ENCODE results near the gene WDTC1.
A peak's percentile ranks its signal among the peaks of the same experiment; 100 is the strongest.
"Not testable (repeated sequence)": the region's sequence is repeated elsewhere in the genome, so short reads cannot be mapped to it uniquely, and the experiment has no call there.

Gene WDTC1

DNA sequence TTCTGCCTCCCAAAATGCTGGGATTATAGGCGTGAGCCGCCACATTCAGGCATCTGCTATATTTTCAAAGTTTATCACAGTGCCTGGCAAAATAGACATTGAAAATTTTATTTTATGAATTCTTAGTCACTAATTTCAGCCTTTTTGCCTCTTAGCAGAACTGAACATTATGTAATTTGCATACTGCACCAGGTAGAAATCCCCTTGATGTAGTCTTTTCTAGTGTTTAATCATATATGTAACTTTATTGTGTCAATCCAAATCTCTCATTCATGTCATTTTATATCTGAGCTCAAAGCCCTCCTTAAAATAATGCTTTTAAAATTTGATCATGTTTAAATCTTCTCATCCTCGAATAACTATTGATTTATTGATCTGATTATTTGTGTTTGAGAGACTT is 19.2 kb downstream of the WDTC1 start:
- DNase-seq (ENCODE audit: low read depth, low spot score), result no peak

- no peak for DNase-seq (ENCODE audit: low read depth, low spot score)
Measured at GRCh38 chr1:27255136-27255535, 20.7 kb downstream of the WDTC1 start.

DNA sequence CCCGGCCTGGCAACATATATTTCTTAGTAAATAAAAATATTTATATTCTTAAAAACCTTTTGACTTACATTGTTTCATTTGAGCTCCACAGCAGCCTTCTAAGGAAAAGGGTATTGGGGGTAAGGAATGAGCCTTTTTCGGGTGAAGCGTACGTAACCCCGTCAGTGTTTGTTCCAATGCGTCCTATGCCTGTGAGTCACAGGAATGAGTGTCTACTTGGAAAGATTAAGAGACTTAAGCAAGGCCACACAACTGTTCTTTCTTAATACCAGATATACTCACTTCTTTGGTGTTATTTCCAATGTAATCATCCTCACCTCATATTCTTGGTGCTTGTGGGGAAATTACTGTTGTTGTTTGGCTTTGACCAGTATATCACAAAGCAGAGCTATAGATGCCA is 22.7 kb downstream of the WDTC1 start:
- DNase-seq (ENCODE audit: low read depth, low spot score), result no peak

DNA sequence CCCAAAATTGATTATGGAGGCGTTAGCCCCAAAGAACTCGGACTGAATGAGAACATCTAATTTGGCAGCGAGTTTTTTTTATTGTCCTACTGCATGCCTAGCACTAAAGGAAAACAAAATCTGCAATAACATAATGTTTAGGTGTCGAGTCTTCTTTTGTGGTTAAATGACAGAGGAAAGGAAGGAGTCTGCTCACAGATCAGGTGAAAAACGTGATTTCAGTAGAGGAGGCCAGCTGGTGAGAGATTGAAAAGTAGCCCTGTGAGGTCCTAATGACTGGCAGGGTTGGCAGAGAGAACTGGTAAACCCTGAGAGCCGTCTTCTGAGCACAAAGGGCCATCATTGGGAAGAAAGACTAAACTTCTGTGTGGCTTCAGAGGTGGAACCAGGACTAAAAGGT is 24.2 kb downstream of the WDTC1 start:
- DNase-seq (ENCODE audit: low read depth, low spot score), result no peak

DNA sequence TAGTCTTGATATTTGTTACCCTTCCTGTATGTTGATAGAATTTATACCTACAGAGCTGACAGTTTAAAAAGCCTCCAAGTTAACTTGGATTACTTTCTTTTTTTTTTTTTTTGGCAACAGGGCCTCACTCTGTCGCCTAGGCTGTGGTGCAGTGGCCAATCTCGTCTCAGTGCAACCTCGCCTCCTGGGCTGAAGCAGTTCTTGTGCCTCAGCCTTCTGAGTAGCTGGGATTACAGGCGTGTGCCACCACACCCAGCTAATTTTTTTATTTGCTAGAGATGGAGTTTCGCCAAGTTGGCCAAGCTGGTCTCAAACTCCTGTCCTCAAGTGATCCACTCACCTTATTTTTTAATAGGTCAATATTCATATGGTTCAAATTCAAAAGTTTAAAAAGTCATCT is 32.7 kb downstream of the WDTC1 start:
- DNase-seq (ENCODE audit: low read depth, low spot score), result no peak

GRCh38 chr1:27269276-27269675 is 34.8 kb downstream of the WDTC1 start:
- no peak for DNase-seq (ENCODE audit: low read depth, low spot score)

DNA sequence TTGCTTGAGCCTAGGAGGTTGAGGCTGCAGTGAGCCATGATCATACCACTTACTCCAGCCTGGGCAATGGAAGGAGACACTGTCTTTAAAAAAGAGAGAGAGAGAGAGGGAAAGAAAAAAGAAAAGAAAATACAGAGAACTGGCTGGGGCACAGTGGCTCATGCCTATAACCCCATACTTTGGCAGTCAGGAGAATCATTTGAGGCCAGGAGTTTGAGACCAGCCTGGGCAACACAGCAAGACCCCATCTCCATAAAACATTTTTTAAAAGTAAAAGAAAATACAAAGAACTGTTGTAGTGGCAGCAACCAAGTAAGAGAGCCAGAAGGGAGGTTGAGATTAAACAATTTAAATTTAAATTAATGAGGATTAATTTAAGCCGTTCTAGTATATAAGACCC is 39.8 kb downstream of the WDTC1 start:
- no peak for DNase-seq (ENCODE audit: low read depth, low spot score)

- DNase-seq (ENCODE audit: low read depth, low spot score), result no peak
Measured at GRCh38 chr1:27275696-27276095, 41.3 kb downstream of the WDTC1 start.

DNA sequence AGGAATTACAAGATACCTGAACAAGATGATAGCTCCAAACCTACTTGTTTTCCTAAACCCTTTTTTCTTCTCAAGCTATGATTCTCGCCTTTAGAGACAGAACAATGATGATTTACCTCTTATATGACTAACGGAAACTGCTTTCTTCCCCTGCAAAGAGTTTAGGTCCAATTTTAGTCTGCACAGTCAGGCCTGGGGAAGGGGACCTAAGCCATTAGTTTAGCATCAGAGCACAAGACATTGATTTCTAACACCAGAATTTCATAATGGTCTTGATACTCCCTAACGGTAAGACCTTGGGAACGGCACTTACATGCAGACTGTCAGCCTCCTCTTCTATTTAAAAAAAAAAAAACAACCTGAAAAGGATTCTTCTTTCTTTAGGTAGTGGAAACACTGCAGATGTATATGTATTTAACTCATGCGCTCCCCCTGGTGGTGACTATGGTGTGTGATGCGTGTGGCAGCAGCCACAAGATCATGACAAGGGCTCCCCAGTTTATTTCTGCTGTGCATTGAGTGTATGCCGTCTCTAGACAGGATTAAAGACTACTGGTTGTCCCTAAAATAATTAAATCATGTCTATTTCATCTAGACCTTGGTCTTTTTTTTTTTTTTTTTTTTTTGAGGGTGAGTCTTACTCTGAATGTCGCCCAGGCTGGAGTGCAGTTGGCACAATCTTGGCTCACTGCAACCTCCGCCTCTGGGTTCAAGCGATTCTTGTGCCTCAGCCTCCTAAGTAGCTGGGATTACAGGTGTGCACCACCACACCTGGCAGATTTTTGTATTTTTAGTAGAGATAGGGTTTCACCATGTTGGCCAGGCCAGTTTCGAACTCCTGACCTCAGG is 50.2 kb downstream of the WDTC1 start:
- peak; percentile 46 for DNase-seq (ENCODE audit: low read depth, low spot score)

GRCh38 chr1:27285274-27285660 is 50.8 kb downstream of the WDTC1 start:
- no peak for DNase-seq (ENCODE audit: low read depth, low spot score)

- DNase-seq (ENCODE audit: low read depth, low spot score), result not testable (repeated sequence)
Measured at GRCh38 chr1:27285821-27286220, 51.4 kb downstream of the WDTC1 start.

DNA sequence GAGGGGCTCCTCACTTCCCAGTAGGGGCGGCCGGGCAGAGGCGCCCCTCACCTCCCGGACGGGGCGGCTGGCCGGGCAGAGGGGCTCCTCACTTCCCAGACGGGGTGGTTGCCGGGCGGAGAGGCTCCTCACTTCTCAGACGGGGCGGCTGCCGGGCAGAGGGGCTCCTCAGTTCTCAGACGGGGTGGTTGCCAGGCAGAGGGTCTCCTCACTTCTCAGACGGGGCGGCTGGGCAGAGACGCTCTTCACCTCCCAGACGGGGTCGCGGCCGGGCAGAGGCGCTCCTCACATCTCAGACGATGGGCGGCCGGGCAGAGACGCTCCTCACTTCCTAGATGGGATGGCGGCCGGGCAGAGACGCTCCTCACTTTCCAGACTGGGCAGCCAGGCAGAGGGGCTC is 54.7 kb downstream of the WDTC1 start:
- not testable (repeated sequence) for DNase-seq (ENCODE audit: low read depth, low spot score)

DNA sequence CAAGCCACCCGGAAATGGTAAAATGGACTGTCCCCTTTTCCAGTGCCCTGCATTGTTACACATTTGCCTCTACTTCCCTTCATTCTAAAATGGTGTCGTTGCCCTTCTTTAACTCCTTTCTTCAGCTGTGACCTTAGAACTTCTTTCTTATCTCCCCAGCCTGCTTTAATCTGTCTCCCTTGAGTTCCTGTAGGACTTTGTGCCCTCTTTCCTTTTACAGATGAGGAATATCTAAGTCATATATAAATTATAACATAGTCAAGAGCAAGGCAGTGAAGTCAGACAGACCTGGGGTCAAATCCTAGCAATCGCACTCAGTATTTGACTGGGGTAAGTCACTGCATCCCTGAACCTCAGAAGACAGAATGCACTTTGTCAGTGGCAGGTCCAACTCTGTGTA is 56.1 kb downstream of the WDTC1 start:
- DNase-seq (ENCODE audit: low read depth, low spot score), result no peak

GRCh38 chr1:27292106-27292505 is 57.7 kb downstream of the WDTC1 start:
- DNase-seq (ENCODE audit: low read depth, low spot score), result no peak

DNA sequence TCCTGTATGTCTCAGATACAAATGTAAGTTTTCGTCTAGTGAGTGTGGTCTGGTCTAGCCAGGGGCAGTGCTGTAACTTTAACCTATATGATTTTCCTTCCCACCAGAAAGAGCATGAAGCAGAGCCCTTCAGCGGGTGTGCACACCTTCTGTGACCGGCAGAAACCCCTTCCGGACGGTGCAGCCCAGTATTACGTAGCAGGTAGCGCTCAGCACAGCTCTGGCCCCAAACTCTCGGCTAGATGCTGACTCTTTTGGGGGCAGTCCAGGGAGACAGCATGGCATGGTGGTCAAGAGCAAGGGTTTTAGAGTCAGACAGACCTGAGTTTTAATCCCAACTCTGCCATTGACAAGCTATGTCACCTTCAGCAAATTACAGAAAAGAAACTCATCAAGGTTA is 59.5 kb downstream of the WDTC1 start:
- no peak for DNase-seq (ENCODE audit: low read depth, low spot score)

- DNase-seq (ENCODE audit: low read depth, low spot score), result peak; percentile 41
Measured at GRCh38 chr1:27296773-27297291, 62.4 kb downstream of the WDTC1 start.

DNA sequence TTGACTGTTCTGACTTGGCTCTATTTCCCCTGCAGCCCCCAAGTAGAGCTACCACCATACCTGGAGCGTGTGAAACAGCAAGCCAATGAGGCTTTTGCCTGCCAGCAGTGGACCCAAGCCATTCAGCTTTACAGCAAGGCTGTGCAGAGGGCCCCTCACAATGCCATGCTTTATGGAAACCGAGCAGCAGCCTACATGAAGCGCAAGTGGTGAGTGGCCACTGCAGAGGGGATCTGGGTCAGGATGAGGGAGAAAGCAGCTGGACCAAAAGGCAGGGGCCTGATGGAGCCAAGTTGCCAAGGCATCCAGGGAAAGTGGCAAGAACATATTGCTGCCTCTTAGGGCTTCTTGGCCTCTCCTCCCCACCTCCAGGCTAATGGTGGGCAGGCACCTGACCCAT is 63.5 kb downstream of the WDTC1 start:
- DNase-seq (ENCODE audit: low read depth, low spot score), result no peak

DNA sequence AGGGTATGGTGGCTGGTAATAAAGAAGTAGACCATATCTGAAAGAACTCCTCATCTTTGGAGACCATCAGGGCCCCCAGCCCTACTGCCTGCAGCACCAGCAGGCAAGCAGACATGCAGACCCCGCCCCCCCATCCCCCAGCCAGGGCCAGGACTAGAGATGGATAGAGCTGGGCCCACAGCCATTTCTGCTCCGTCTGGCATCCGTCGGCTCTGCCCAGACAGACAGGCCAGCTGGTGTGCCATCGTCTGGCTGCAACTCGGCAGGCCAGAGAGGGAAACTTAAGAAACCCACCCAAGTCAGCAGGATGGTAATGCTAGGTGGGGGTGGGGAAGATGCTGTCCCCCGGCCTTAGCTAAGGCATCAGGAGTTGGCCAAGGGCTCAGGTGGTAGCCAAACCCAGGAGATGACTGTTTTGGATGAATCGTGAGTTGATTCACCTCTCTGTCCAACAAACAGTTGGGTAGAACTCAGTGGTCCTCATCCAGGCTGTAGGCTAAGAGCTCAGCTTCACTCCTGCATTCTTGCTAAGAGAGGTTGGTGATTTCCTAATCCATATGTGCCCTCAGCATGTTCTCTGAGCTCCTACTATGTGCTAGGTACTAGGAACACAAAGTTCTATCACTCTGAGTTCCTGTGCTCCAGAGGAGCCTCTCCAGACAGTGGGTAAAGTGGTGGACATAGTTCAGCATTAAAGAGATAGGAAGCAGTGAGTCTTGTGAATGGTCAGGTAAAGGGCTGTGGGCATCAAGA is 64.4 kb downstream of the WDTC1 start:
- no peak for DNase-seq (ENCODE audit: low read depth, low spot score)

DNA sequence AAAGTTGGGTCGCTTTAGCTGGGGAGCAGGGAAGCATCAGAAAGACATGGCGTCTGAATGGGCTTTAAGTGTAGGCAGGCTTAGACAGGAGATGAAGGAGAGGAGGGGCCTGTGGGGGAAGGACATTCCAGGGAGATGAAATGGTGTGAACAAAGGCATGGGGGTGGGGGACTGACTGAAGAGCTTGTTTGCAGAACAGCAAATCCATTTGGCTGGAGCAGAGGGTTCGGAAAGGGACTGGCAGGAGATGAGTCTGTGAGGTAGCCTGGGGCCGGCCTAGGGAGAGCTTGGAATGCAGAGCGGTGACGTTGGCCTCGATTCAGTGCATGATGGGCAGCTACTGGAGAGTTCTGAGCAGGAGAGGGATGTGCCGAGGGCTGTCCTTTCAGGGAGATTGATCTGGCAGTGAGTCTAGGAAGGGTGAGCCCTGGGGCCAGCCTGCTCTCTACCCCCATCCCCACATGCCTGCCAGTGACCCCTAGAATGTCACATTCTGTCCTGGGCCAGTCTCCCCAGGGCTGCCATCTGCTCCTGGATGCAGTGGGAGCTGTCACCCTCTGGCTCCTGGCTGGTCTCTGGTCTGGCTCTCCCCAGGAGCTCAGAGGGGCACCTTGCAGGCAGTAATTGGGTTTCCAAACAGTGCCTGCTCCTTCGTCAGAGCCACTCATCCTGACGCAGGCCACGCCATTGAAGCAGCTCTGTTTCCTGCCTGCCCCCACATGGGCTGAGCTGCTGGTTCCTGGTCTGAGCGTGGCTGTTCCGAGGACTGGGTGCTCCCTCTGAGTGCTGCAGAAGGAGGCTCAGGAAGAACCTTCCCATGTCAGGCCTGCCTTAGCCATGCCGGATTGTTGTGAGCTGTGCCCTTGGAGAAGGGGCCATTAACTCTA is 65.2 kb downstream of the WDTC1 start:
- DNase-seq (ENCODE audit: low read depth, low spot score), result peak; percentile 92

- DNase-seq (ENCODE audit: low read depth, low spot score), result peak; percentile 97
Measured at GRCh38 chr1:27300341-27301051, 66.1 kb downstream of the WDTC1 start.

DNA sequence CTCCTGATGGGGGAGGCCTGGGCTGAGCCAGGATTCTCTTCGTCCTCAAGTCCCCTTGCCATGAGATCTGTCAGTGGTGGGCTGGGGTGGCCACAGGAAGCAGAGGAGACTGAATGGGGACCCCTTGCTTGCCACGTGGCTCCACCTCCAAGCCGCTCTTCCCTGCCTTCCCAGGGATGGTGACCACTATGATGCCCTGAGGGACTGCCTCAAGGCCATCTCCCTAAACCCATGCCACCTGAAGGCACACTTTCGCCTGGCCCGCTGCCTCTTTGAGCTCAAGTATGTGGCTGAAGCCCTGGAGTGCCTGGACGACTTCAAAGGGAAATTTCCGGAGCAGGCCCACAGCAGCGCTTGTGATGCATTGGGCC is 66.6 kb downstream of the WDTC1 start:
- no peak for DNase-seq (ENCODE audit: low read depth, low spot score)

Measured in smooth muscle cell of the brain vasculature (primary cell).